A673 (cell line): Measurements from ENCODE around the gene RPS6KA1.

Source experiments
- CTCF ChIP-seq: fragments of 300-800, 200-600 bp; sonication (generic); conservative IDR thresholded peaks from 2 replicates; pipeline ENCODE4 v1.5.1; 2017; ENCODE audit warnings: low read depth, mild to moderate bottlenecking, antibody characterized with exemption, low read length, moderate library complexity, mixed read lengths
- EZH2 ChIP-seq: fragments of 200-600 bp; sonication (generic); IDR thresholded peaks from 2 replicates; pipeline ENCODE4 v1.6.1; 2017; ENCODE audit warnings: borderline replicate concordance, low read depth, mild to moderate bottlenecking, mixed read lengths, antibody characterized with exemption, low read length; ENCODE audit not compliant: poor library complexity, severe bottlenecking

GRCh38 chr1:26536521-26536920 lies 7.0 kb downstream of the RPS6KA1 start:
- TF ChIP-seq EZH2 (no peak), CTCF (no peak)
